KMS-11 (cell line): ENCODE measurements around the gene TET2.

Source experiments
- H2AFZ ChIP-seq: fragments of 200-600 bp; sonication (generic); 2 replicates; pipeline ENCODE4 v1.6.1; 2016; ENCODE audit warnings: antibody characterized with exemption, mixed run types, low read depth
- H3K27ac ChIP-seq: fragments of 200-600 bp; sonication (generic); 2 replicates; pipeline ENCODE4 v1.6.1; 2016; ENCODE audit warnings: mild to moderate bottlenecking, mixed run types
- H3K27me3 ChIP-seq: fragments of 200-600 bp; sonication (generic); 2 replicates; pipeline ENCODE4 v1.6.1; 2017; ENCODE audit warnings: mild to moderate bottlenecking, low read depth, mixed run types, moderate library complexity; ENCODE audit not compliant: insufficient read depth
- H3K36me3 ChIP-seq: fragments of 200-600 bp; sonication (generic); 2 replicates; pipeline ENCODE4 v1.6.1; 2017; ENCODE audit warnings: mild to moderate bottlenecking, mixed run types; ENCODE audit not compliant: insufficient read depth
- H3K4me1 ChIP-seq: fragments of 200-600 bp; sonication (generic); 2 replicates; pipeline ENCODE4 v1.6.1; 2016; ENCODE audit warnings: mild to moderate bottlenecking, low read depth, mixed run types; ENCODE audit not compliant: poor library complexity, severe bottlenecking
- H3K4me2 ChIP-seq: fragments of 200-600 bp; sonication (generic); 2 replicates; pipeline ENCODE4 v1.7.0; 2016; ENCODE audit warnings: mild to moderate bottlenecking, mixed run types
- H3K4me3 ChIP-seq: fragments of 200-600 bp; sonication (generic); IDR thresholded peaks from 2 replicates; pipeline ENCODE4 v1.6.1; 2017; ENCODE audit warnings: low read depth, low read length, mixed read lengths; ENCODE audit not compliant: insufficient read depth
- H3K79me2 ChIP-seq: fragments of 200-600 bp; sonication (generic); 2 replicates; pipeline ENCODE4 v1.6.1; 2016; ENCODE audit warnings: low read depth, mixed run types; ENCODE audit not compliant: insufficient read depth
- H3K9ac ChIP-seq: fragments of 200-600 bp; sonication (generic); 2 replicates; pipeline ENCODE4 v1.6.1; 2016; ENCODE audit warnings: mild to moderate bottlenecking, mixed run types
- H4K20me1 ChIP-seq: fragments of 200-600 bp; sonication (generic); 2 replicates; pipeline ENCODE4 v1.6.1; 2016; ENCODE audit warnings: mild to moderate bottlenecking, mixed run types; ENCODE audit not compliant: insufficient read depth
- TF ChIP-seq, protein P1 (sequence below): fragments of 200-600 bp; sonication (generic); conservative IDR thresholded peaks from 2 replicates; pipeline ENCODE4 v1.6.1; 2017; ENCODE audit warnings: low read depth, mild to moderate bottlenecking, antibody characterized with exemption, low read length, moderate library complexity, mixed read lengths

TET2 gene

DNA sequence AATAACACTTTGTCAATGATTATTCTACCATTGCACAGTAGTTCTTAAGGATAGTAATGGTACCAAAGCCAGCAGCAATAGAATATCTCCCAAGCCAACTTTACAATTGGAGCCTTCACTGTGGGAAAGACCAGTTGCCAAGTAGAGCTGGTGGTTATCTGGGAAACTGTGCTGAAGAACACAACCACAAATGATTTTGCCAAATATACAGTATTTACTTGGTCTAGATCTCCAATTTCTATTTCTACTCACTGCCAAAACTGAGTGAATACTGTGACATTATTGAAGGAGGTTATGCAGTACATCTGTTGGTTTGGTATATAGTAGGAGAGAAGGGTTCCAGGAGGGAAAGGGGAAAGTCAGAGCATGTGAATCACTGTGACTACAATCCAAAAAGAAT lies 3.8 kb downstream of the TET2 start:
- Histone ChIP-seq H3K27me3 (no peaks in the 10 kb centered on the region), H3K27ac (no peak overlapping the region), H3K4me3 (no peak overlapping the region), H2AFZ (no peak overlapping the region), H3K4me1 (peaks cover 29% of the 10 kb centered on the region), H3K36me3 (no peaks in the 10 kb centered on the region), H4K20me1 (no peaks in the 10 kb centered on the region), H3K9ac (no peak overlapping the region), H3K79me2 (peaks cover 49% of the 10 kb centered on the region; the same call in 1 of the 2 replicates), H3K4me2 (no peak overlapping the region)
- TF ChIP-seq, protein P1, sequence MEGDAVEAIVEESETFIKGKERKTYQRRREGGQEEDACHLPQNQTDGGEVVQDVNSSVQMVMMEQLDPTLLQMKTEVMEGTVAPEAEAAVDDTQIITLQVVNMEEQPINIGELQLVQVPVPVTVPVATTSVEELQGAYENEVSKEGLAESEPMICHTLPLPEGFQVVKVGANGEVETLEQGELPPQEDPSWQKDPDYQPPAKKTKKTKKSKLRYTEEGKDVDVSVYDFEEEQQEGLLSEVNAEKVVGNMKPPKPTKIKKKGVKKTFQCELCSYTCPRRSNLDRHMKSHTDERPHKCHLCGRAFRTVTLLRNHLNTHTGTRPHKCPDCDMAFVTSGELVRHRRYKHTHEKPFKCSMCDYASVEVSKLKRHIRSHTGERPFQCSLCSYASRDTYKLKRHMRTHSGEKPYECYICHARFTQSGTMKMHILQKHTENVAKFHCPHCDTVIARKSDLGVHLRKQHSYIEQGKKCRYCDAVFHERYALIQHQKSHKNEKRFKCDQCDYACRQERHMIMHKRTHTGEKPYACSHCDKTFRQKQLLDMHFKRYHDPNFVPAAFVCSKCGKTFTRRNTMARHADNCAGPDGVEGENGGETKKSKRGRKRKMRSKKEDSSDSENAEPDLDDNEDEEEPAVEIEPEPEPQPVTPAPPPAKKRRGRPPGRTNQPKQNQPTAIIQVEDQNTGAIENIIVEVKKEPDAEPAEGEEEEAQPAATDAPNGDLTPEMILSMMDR = no peak

DNA sequence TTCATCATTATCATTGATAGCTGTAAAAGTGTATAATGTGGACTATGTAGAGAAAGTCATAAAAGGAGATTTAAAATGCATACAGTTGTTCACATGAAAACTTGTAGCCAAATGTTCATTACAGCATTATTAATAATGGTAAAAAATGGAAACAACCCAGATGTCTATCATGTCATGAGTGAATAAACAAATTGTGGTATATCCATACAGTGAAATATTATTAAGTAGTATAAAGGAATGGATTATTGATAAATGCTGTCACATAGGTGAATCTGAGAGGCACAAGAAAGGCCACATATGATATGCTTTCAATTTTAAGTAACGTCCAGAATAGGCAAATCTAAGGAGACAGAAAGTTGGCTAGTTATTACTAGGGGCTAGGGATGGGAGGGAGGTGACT lies 7.1 kb downstream of the TET2 start:
- peaks cover 19% of the 10 kb centered on the region for H3K4me1 ChIP-seq
- peaks cover 52% of the 10 kb centered on the region; the same call in 1 of the 2 replicates for H3K79me2 ChIP-seq
- TF ChIP-seq, protein P1 = no peak
- no peak overlapping the region for H3K4me2 ChIP-seq
- H3K36me3 ChIP-seq = no peaks in the 10 kb centered on the region
- H2AFZ ChIP-seq = no peak overlapping the region
- H3K9ac ChIP-seq = no peak overlapping the region
- H3K27me3 ChIP-seq = no peaks in the 10 kb centered on the region
- no peaks in the 10 kb centered on the region for H4K20me1 ChIP-seq
- H3K4me3 ChIP-seq = no peak overlapping the region
- H3K27ac ChIP-seq = no peak overlapping the region

DNA sequence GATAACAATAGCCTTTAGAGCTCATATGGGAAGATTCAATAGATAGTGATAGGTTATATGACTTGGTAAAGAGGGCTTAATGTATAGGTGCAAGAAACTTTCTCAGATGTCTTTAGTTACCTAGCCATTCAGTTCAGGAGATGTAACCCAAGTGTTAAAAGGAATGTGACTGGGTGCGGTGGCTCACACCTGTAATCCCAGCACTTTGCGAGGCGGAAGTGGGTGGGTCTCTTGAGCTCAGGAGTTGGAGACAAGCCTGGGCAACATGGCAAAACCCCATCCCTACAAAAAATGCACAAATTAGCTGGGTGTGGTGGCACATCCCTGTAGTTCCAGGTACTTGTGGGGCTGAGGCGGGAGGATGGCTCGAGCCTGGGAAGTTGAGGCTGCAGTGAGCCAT lies 7.9 kb downstream of the TET2 start:
- TF ChIP-seq, protein P1 = no peak
- Histone ChIP-seq H3K9ac (no peak overlapping the region), H2AFZ (no peak overlapping the region), H3K27ac (no peak overlapping the region), H3K4me3 (no peak overlapping the region), H3K36me3 (no peaks in the 10 kb centered on the region), H3K4me1 (peaks cover 11% of the 10 kb centered on the region), H3K79me2 (peaks cover 50% of the 10 kb centered on the region; the same call in 1 of the 2 replicates), H4K20me1 (no peaks in the 10 kb centered on the region), H3K27me3 (no peaks in the 10 kb centered on the region), H3K4me2 (no peak overlapping the region)

DNA sequence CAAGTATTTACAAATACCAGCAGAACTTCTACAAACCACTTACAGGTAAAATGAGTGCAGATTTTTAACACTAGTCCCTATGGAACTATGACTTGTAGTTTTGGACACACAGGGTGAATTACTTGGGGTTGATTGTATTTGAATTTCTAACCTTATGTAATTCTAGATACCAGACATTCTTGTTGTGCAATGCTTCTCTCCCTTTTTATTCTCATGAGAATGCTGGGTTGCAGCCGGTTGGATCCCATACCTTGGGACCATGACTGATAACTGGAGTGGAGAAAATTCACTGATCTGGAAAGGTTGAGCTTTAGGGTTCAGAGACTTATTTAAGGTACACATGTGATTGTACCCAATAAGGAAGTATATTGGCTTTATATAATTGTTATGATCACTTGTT lies 8.8 kb downstream of the TET2 start:
- Histone ChIP-seq H3K4me3 (no peak overlapping the region), H3K4me1 (peaks cover 2% of the 10 kb centered on the region), H3K4me2 (no peak overlapping the region), H3K9ac (no peak overlapping the region), H4K20me1 (no peaks in the 10 kb centered on the region), H3K27ac (no peak overlapping the region), H3K36me3 (no peaks in the 10 kb centered on the region), H3K27me3 (no peaks in the 10 kb centered on the region), H3K79me2 (peaks cover 47% of the 10 kb centered on the region; the same call in 1 of the 2 replicates), H2AFZ (no peak overlapping the region)
- TF ChIP-seq, protein P1 = no peak

DNA sequence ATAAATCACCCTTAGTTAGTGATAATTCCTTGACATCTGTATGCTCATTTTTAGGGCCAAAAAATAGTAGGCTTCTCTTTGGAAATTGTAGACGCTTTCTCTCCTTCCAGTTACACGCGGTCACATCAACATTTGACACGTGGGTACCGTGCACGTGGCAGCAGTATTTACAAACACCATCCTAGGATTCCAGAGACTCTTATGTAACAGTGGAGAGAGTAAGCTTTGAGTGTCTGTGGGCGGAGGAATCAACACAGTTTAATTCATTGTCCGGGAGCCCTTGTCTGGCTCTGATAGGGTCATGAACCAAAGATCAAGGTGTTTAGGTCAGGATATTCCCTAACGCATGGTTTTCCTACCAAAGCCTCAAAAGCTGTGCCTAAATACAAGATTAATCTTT lies 12.2 kb downstream of the TET2 start:
- H4K20me1 ChIP-seq = no peaks in the 10 kb centered on the region
- TF ChIP-seq, protein P1 = no peak
- H3K9ac ChIP-seq = no peak overlapping the region
- H3K4me2 ChIP-seq = no peak overlapping the region
- no peak overlapping the region for H2AFZ ChIP-seq
- peaks cover 34% of the 10 kb centered on the region; the same call in 1 of the 2 replicates for H3K79me2 ChIP-seq
- peaks cover 10% of the 10 kb centered on the region for H3K4me1 ChIP-seq
- no peak overlapping the region for H3K27ac ChIP-seq
- H3K4me3 ChIP-seq = no peak overlapping the region
- H3K36me3 ChIP-seq = no peaks in the 10 kb centered on the region
- H3K27me3 ChIP-seq = no peaks in the 10 kb centered on the region
